Activated T-cell treated with anti-CD3 and anti-CD28 coated beads, Interleukin-2, amount 50 U/mL, for 72 hours (primary cell): ENCODE measurements around the gene EXPH5. TPM values are rescaled to one million over a fixed set of nuclear protein-coding genes. Genes with fewer than 3 reads are reported as not detected.
A peak's percentile ranks its signal among the peaks of the same experiment; 100 is the strongest.
"Not testable (repeated sequence)": the region's sequence is repeated elsewhere in the genome, so short reads cannot be mapped to it uniquely, and the experiment has no call there.

Experiments
- ATAC-seq, 2 donors: fragments of 150-1000 bp; cut with Tn5 transposase; replicated peaks in 1 of 2; 2 replicates each; pipeline ENCODE4 v1.10.0; 2021; ENCODE audit warnings: moderate library complexity in 2 of 2, mild to moderate bottlenecking in 1 of 2
- DNase-seq, 2 donors: peaks; one replicate each; pipeline ENCODE4 v3.0.0; 2021 to 2022; ENCODE audit warnings: mixed read lengths in 1 of 2
- H3K27ac Mint-ChIP-seq: one replicate; pipeline ENCODE4 v1.8.0; 2022; ENCODE audit warnings: mild to moderate bottlenecking, moderate library complexity, mixed read lengths
- H3K27me3 Mint-ChIP-seq: one replicate; pipeline ENCODE4 v1.8.0; 2022; ENCODE audit warnings: low read depth, mixed read lengths
- H3K36me3 Mint-ChIP-seq, 2 donors: one replicate each; pipeline ENCODE4 v1.8.0; 2022; ENCODE audit warnings: mixed read lengths in 2 of 2, mild to moderate bottlenecking in 1 of 2; ENCODE audit not compliant: insufficient read depth in 2 of 2
- H3K4me1 Mint-ChIP-seq: one replicate; pipeline ENCODE4 v1.8.0; 2022; ENCODE audit warnings: low read depth, mixed read lengths
- H3K4me3 Mint-ChIP-seq, 2 donors: one replicate each; pipeline ENCODE4 v1.8.0; 2022; ENCODE audit warnings: mild to moderate bottlenecking in 2 of 2, mixed read lengths in 2 of 2, moderate library complexity in 2 of 2
- H3K9me3 Mint-ChIP-seq, 2 donors: one replicate each; pipeline ENCODE4 v1.8.0; 2022; ENCODE audit warnings: mixed read lengths in 2 of 2
- total RNA-seq, 2 donors: library from RNA; stranded (reverse); gene quantifications; one replicate each; pipeline ENCODE4 v1.2.3, GENCODE V29; 2022

Gene EXPH5, protein sequence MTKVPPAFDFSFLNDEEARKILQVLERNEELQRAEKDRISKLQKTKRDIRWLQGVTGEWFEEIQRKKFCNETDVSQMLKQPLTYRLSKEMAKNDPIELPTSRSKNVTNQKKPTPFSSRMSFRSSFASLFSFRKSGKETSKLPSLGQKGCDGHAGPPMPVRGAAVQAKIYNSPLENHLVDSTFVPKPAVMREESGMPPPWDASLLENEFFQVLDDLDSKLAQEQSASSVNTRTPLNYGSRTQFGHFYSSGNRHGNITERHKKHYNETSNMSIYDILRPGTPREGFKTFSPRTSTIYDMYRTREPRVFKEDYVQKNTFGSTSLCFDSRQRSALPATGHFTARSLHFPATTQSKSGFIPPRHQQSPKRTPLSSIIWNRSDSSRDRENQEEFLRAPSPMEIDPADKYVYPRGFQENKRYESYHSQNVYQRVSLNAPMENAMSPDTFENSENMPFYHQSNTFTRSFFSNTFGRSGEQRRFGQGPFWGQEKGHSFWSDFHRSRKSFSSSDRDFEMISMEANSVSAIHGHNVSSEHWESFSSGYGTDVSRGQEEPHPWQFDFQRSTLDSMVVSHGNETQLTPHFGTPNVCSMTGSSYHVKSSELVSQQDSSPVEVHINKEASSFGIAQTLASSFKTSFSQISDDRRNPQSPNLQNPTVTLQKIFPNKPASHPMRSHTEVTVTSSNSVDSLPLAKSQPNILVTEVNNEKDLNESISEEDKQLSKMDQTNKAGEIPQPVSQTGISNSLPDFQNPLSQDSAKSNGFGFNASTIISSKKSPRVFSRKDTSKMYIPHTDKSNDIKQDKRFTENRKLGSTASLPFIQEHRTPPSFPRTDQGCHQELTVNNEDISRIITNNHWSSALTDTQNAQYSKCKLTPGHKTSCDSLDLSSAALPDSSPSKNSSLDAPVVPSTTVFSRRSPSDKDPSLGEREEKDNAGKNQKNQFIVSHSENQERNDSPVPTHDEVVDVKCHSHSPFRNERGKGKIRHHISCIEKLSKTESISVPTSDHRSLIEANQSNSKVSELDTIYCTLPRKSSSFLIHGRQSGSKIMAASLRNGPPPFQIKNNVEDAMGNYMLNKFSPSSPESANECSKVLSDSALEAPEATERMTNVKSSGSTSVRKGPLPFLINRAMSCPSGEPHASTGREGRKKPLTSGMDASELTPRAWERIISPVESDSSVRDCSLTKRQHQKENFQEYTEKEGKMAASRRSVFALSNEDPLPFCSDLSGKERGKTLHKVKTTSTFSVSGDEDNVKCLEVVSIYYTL (N-terminal part only)
- total RNA-seq: 1 to 10 TPM; 4.3 to 5.7 TPM

DNA sequence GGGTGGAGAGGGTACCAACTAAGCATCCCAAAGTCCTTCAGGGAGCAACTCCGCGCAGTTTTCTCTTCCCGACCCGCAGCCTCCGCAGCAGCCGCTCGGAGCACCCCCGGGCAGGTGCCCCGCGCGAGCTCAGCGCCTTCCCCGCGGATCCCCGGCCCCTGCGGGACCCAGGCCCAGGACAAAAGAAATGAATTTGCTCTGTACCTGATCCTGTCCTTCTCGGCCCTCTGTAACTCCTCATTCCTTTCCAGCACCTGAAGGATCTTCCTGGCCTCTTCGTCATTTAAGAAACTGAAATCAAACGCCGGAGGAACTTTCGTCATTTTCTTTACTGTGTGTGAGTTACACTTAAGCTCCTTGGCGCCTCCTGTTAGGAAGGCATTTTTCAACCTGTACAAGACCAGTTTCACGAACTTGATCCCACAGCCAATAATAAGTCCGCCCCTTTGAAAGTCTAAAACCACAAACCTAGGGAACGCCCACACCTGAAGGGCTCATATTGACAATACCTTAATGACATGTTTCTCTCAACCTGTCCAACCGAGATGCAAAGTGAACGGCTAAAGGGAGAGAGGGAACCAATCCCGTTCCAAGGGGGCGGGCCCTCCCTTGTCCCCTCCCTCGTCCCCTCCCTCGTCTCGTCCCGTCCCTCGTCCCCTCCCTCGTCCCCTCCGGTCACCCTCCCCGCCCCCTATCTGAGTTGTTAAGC lies at the start of gene EXPH5:
Gene EXPH5 (minus strand): TSS at position 555 of the 709 bp plus-strand sequence. CDS start 232 bp downstream, at position 323.
- ATAC-seq: peak; percentile 96 to 97
- peak within 1 kb of the TSS; percentile 92 to 98 for H3K4me3 Mint-ChIP-seq
- peaks cover 3 to 4% of the 10 kb centered on the region in 2 donors for H3K36me3 Mint-ChIP-seq
- no peaks in the 10 kb centered on the region for H3K9me3 Mint-ChIP-seq
- H3K27me3 Mint-ChIP-seq: peaks cover 19% of the 10 kb centered on the region
- peak within 1 kb of the TSS; percentile 93 for H3K27ac Mint-ChIP-seq
- DNase-seq: peak; percentile 89 to 92
- H3K4me1 Mint-ChIP-seq: peaks cover 10% of the 10 kb centered on the region

DNA sequence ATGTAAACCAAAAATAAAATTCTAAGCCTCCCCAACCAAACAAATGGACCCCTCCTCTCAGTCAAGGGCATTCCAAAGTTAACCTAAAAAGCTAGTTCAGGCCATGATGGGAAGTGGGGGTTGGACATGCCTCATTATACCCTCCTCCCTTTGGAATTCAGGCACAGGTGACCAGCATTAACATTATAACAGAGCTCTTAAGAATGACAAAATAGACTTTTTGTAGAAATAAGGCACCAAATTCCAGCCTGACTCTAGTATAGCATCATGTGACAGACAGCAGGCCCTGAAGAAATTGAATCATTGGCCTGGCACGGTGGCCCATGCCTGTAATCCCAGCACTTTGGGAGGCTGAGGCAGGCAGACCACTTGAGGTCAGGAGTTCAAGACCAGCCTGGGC lies 48.2 kb upstream of the EXPH5 start:
- H3K36me3 Mint-ChIP-seq, H3K4me1 Mint-ChIP-seq, H3K4me3 Mint-ChIP-seq, H3K27ac Mint-ChIP-seq, H3K9me3 Mint-ChIP-seq, DNase-seq, ATAC-seq: not testable (repeated sequence)
- H3K27me3 Mint-ChIP-seq: peaks cover 13% of the 10 kb centered on the region

DNA sequence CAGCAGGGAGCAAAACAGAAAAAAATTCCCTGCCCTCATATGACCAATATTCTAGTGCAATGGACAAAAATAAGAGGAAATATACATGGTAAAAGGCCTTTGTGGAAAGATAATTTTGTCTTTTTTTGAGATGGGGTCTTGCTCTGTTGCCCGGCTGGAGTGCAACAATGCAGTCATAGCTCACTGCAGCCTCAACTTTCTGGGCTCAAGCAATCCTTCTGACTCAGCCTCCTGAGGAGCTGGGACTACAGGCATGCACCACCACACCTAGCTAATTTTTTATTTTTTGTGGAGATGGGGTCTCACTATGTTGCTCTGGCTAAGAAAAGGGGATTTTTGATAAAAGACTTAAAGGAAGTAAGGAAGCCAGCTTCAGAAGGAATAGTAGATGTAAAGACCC lies 45.6 kb upstream of the EXPH5 start:
- H3K27ac Mint-ChIP-seq: no peak overlapping the region
- H3K9me3 Mint-ChIP-seq: no peaks in the 10 kb centered on the region
- DNase-seq (no peak), ATAC-seq (no peak)
- H3K36me3 Mint-ChIP-seq: no peaks in the 10 kb centered on the region
- H3K4me3 Mint-ChIP-seq: no peak overlapping the region
- H3K27me3 Mint-ChIP-seq: peaks cover 21% of the 10 kb centered on the region
- H3K4me1 Mint-ChIP-seq: no peaks in the 10 kb centered on the region

DNA sequence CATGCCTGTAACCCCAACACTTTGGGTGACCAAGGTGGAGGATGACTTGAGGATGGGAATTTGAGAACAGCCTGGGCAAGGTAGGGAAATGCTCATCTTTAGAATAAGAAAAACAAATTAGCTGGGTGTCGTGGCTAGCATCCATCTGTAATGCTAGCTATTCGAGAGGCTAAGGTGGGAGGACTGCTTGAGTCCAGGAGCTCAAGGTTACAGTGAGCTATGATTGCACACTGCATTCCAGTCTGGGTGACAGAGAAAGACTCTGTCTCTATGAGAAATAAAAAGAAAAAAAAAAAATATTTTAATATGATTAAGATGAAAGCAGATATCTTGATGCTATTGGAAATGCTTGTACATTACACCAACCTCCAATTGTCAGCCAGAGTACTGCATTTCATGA lies 42.7 kb upstream of the EXPH5 start:
- Mint-ChIP-seq H3K36me3 (no peaks in the 10 kb centered on the region), H3K9me3 (no peaks in the 10 kb centered on the region), H3K27ac (no peak overlapping the region), H3K27me3 (peaks cover 30% of the 10 kb centered on the region), H3K4me1 (no peaks in the 10 kb centered on the region), H3K4me3 (no peak overlapping the region)
- ATAC-seq (no peak), DNase-seq (no peak)

DNA sequence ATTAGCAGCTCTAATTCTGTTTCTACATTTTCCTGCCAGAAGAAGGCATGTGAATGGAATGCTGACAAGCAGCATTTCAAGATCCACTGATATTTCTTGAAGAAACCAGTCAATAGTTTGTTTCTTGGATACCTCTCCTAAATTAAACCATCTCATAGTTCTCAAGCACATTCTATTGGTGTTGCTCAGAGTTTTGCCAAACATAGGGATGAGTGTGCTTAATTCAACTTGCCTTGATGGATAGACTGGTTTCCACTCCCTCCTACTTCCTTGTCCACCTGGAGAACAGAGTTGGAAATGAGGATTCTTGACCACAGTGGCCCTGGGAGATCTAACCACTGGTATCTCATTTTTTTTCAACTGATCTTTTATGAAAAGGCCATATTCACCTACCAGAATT lies 41.5 kb upstream of the EXPH5 start:
- H3K4me1 Mint-ChIP-seq: no peaks in the 10 kb centered on the region
- H3K36me3 Mint-ChIP-seq: no peaks in the 10 kb centered on the region
- ATAC-seq: no peak
- no peak overlapping the region for H3K27ac Mint-ChIP-seq
- H3K4me3 Mint-ChIP-seq: no peak overlapping the region
- H3K9me3 Mint-ChIP-seq: no peaks in the 10 kb centered on the region
- no peak for DNase-seq
- H3K27me3 Mint-ChIP-seq: peaks cover 30% of the 10 kb centered on the region

DNA sequence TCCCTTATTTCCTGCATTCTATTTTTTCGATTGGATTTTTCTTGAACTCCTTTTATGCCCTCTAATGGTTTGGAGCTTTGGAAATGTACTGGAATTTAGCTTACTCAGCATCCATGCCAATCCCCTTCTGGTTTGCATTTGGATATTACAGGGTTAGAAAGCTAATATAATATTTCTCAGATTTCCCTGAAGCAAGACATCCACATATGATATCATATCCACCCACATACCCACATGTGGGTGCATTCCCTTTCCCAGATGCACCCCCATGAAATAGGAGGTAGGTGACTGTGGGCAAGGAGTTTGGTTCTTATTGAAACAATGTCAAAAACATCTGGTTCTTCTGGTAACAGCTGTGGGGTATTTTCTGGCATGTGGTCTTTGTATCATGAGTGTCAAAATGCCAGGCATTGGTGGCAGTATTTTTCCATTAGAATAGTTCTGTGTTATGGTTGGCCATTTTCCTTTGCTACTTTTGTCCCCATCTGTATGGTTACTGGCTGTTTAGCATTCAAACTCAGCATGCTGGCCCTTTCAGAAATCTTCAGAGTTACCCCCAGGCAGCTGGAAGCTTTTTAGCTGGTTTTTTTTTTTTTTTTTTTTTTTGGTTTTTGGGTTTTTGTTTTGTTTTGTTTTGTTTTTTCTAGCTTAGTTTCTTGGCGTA lies 38.6 kb upstream of the EXPH5 start:
- no peaks in the 10 kb centered on the region for H3K9me3 Mint-ChIP-seq
- ATAC-seq: no peak
- DNase-seq: no peak
- H3K27me3 Mint-ChIP-seq: peaks cover 21% of the 10 kb centered on the region
- H3K4me3 Mint-ChIP-seq: no peak overlapping the region
- H3K27ac Mint-ChIP-seq: no peak overlapping the region
- no peaks in the 10 kb centered on the region for H3K36me3 Mint-ChIP-seq
- H3K4me1 Mint-ChIP-seq: no peaks in the 10 kb centered on the region

DNA sequence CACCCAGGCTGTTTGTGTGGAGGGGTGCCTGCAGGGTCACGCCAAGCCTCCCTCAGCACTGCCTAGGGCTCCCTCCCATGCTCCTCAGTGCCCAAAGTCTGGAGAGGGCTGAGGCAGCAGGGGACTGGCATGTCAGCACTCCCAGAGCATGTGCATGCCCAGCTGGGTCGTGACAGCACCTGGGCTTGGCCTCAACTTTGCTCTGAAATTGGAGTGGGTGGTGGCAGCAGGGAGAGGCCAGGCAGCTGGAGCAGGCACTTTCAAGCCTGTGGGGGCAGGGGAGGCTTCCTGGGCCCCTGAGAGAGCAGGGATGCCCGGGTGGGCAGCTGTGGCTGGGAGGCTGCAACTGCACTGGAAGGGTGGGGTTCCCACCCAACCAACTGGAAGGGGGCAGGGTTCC lies 35.7 kb upstream of the EXPH5 start:
- peaks cover 0 to 3% of the 10 kb centered on the region in 2 donors for H3K36me3 Mint-ChIP-seq
- ATAC-seq: no peak
- peaks cover 0 to 3% of the 10 kb centered on the region in 2 donors for H3K9me3 Mint-ChIP-seq
- no peak for DNase-seq
- peaks cover 22% of the 10 kb centered on the region for H3K27me3 Mint-ChIP-seq
- H3K4me1 Mint-ChIP-seq: peaks cover 13% of the 10 kb centered on the region
- no peak overlapping the region for H3K4me3 Mint-ChIP-seq
- no peak overlapping the region for H3K27ac Mint-ChIP-seq

DNA sequence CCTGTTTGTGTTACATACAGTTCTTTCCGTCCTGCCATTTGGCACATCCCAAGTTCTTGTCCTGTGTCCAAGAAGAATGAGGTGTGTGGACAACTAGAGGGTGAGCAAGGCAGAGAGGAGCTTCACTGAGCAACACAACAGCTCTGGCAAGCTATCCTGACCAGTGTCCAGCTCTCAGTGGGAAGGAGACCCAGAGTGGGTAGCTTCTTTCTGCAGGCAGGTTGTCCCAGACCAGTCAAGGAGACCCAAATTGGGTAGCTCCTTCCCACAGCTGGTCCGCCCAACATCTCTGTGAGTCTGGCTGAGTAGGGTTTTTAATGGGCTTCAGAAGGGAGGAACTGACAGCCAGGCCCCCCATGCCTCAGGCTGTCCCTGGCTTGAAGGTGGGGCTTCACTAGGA lies 35.2 kb upstream of the EXPH5 start:
- no peak overlapping the region for H3K27ac Mint-ChIP-seq
- peaks cover 17% of the 10 kb centered on the region for H3K4me1 Mint-ChIP-seq
- H3K36me3 Mint-ChIP-seq: peaks cover 0 to 3% of the 10 kb centered on the region in 2 donors
- H3K4me3 Mint-ChIP-seq: no peak overlapping the region
- peaks cover 22% of the 10 kb centered on the region for H3K27me3 Mint-ChIP-seq
- no peak for ATAC-seq
- H3K9me3 Mint-ChIP-seq: peaks cover 0 to 3% of the 10 kb centered on the region in 2 donors
- no peak for DNase-seq

DNA sequence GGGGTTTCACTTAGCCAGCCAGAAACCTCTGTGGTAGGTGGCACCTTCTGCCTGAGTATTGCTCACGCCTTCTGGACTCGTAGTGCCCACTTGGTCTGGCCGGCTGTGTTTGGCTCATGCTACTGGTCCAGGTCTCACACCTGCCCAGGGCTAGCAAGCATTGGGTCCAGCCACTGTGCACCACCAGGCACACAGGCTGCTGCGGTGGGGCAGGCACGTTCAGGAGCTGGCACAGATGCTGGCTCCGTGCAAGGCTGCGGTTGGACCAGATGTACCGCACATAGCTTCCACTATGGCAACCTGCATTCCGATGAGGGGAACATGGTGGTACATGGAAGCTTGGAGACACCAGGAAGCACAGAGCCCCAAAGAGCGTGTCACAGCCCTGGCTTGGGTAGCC lies 34.8 kb upstream of the EXPH5 start:
- Mint-ChIP-seq H3K36me3 (peaks cover 0 to 3% of the 10 kb centered on the region in 2 donors), H3K4me3 (no peak overlapping the region), H3K27me3 (peaks cover 23% of the 10 kb centered on the region), H3K27ac (no peak overlapping the region), H3K9me3 (peaks cover 0 to 3% of the 10 kb centered on the region in 2 donors), H3K4me1 (peaks cover 17% of the 10 kb centered on the region)
- DNase-seq (no peak), ATAC-seq (no peak)

DNA sequence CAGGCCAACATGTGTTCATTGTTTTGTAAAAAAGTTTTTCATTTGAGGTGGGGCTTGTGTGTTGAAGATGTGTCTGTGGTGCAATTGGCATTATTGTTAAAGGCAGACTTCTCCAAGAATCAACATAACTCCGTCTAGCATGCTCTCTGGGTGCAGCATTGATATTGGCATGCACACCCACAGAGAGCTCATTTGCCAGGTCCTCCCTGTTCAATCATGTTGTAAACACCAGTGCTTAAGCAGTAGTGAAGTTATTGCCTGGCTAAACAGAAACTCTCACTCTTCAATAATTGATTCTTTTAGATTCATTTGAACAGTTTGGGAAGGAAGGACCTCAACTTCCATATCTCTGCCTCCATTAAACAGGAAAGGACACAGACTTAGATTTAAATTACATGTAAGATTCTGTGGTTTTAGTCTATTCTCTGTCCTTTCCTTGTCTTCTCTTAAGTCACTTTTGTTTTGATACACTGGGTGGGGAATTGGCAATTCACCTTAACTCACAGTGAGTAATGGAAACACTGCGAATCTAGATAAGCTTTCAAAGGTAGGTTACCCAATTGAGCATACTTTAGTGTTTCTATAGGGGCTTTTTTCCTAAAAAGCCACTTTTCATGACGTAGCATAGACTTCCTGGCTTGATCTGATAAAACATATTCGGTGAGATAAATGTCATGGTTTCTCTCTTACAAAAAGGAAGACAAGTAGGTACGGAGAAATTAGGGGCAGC lies 30.8 kb upstream of the EXPH5 start:
- peak overlapping the region; percentile 45 for H3K27ac Mint-ChIP-seq
- peak overlapping the region; percentile 23 to 76 for H3K4me3 Mint-ChIP-seq

DNA sequence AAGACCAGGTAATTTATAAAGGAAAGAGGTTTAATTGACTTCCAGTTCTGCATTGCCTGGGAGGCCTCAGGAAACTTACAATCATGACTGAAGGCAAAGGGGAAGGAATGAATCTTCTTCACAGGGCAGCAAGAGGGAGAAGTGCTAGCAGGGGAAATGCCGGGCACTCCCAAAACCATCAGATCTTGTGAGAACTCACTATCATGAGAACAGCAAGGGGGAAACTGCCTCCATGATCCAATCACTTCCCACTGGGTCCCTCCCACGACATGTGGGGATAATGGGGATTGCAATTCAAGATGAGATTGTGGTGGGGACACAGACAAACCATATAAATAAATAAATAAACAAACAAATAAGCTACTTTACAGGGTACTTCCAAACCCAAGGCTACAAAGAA lies 28.8 kb upstream of the EXPH5 start:
- Mint-ChIP-seq H3K4me3 (no peak overlapping the region), H3K27me3 (peaks cover 46% of the 10 kb centered on the region), H3K4me1 (peaks cover 37% of the 10 kb centered on the region), H3K27ac (no peak overlapping the region), H3K9me3 (peaks cover 0 to 3% of the 10 kb centered on the region in 2 donors), H3K36me3 (peaks cover 0 to 3% of the 10 kb centered on the region in 2 donors)
- ATAC-seq (no peak), DNase-seq (no peak)

More for the DNA sequence above, 30.8 kb upstream of the EXPH5 start:
- peaks cover 30% of the 10 kb centered on the region for H3K27me3 Mint-ChIP-seq
- DNase-seq (no peak), ATAC-seq (peak; percentile 54 to 70)
- H3K9me3 Mint-ChIP-seq: peaks cover 0 to 3% of the 10 kb centered on the region in 2 donors
- H3K4me1 Mint-ChIP-seq: peaks cover 37% of the 10 kb centered on the region
- peaks cover 0 to 3% of the 10 kb centered on the region in 2 donors for H3K36me3 Mint-ChIP-seq
